RWPE2 (cell line): ENCODE results near the gene GRHL1.

Experiments used
- ATAC-seq: fragments of 200-7000 bp; cut with Tn5 transposase; 3 replicates; pipeline ENCODE4 v1.9.1; 2021; ENCODE audit warnings: low read depth
- DNase-seq: peaks from one replicate; pipeline ENCODE4 v3.0.0-alpha.2; 2020; ENCODE audit warnings: low spot score
- H3K27ac ChIP-seq: fragments of 450-650 bp; 2 replicates; pipeline ENCODE4 v1.5.1; 2017; ENCODE audit warnings: mild to moderate bottlenecking; ENCODE audit not compliant: poor library complexity, severe bottlenecking
- H3K27me3 ChIP-seq: fragments of 250-450 bp; sonication (Bioruptor Pico); 2 replicates; pipeline ENCODE4 v1.5.1; 2021; ENCODE audit warnings: mild to moderate bottlenecking, moderate library complexity; ENCODE audit not compliant: insufficient read depth, poor library complexity, severe bottlenecking
- H3K36me3 ChIP-seq: fragments of 250-450 bp; sonication (Bioruptor Pico); 2 replicates; pipeline ENCODE4 v1.5.1; 2020; ENCODE audit warnings: low read depth, mild to moderate bottlenecking, moderate library complexity
- H3K4me1 ChIP-seq: fragments of 250-450 bp; sonication (Bioruptor Pico); 2 replicates; pipeline ENCODE4 v1.5.1; 2021; ENCODE audit warnings: mild to moderate bottlenecking, moderate library complexity; ENCODE audit not compliant: insufficient read depth, poor library complexity, severe bottlenecking
- H3K4me3 ChIP-seq: fragments of 250-450 bp; sonication (Bioruptor Pico); 2 replicates; pipeline ENCODE4 v1.5.1; 2021; ENCODE audit warnings: mild to moderate bottlenecking, moderate library complexity; ENCODE audit not compliant: severe bottlenecking
- H3K9me3 ChIP-seq: fragments of 250-450 bp; sonication (Bioruptor Pico); 2 replicates; pipeline ENCODE4 v1.5.1; 2021; ENCODE audit warnings: mild to moderate bottlenecking, moderate library complexity; ENCODE audit not compliant: severe bottlenecking
- CTCF ChIP-seq: fragments of 450-650 bp; IDR thresholded peaks from one replicate; pipeline ENCODE4 v1.5.1; 2017; ENCODE audit warnings: mild to moderate bottlenecking, moderate library complexity; ENCODE audit not compliant: poor library complexity, severe bottlenecking

Gene GRHL1

GRCh38 chr2:9996321-9996720 is 44.8 kb downstream of the GRHL1 start:
- ATAC-seq (no peak), DNase-seq (no peak)
- TF ChIP-seq CTCF = no peak
- Histone ChIP-seq H3K36me3 (no peaks in the 10 kb centered on the region), H3K9me3 (no peaks in the 10 kb centered on the region), H3K27me3 (no peaks in the 10 kb centered on the region), H3K27ac (no peak overlapping the region), H3K4me3 (no peak overlapping the region), H3K4me1 (no peaks in the 10 kb centered on the region)

DNA sequence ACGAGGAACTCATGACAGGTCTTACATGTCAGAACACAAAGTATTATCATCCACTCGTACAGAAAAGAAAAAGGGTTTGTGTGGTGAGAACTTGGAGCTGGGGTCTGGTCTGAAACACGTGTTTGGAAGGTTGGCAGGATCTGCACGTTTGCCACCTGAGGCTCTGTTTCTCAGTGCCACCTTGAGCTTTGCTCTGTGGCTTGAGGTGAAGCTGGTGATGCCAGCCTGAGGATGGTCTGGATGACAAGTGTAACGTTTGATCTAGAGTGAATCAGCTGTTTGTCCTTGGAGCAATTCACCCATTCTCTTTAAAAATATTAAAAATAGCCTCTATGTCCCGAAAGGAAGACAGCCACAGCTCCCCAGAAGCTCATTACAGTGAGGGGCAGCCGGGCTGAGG is 46.4 kb downstream of the GRHL1 start:
- Histone ChIP-seq H3K4me3 (no peak overlapping the region), H3K4me1 (no peaks in the 10 kb centered on the region), H3K27me3 (no peaks in the 10 kb centered on the region), H3K27ac (no peak overlapping the region), H3K9me3 (no peaks in the 10 kb centered on the region), H3K36me3 (no peaks in the 10 kb centered on the region)
- no peak for ATAC-seq
- TF ChIP-seq CTCF = no peak
- no peak for DNase-seq

GRCh38 chr2:9998916-9999654 is 47.6 kb downstream of the GRHL1 start:
- no peak overlapping the region for H3K27ac ChIP-seq
- TF ChIP-seq CTCF = no peak
- no peaks in the 10 kb centered on the region for H3K9me3 ChIP-seq
- no peaks in the 10 kb centered on the region for H3K27me3 ChIP-seq
- H3K4me3 ChIP-seq = no peak overlapping the region
- H3K36me3 ChIP-seq = no peaks in the 10 kb centered on the region
- no peak for DNase-seq
- no peak for ATAC-seq
- H3K4me1 ChIP-seq = no peaks in the 10 kb centered on the region

- H3K36me3 ChIP-seq = no peaks in the 10 kb centered on the region
Observed at GRCh38 chr2:9999693-10000092, 48.2 kb downstream of the GRHL1 start.

More at GRCh38 chr2:9999693-10000092, 48.2 kb downstream of the GRHL1 start:
- ATAC-seq (no peak), DNase-seq (no peak)
- no peak overlapping the region for H3K4me3 ChIP-seq
- H3K27ac ChIP-seq = no peak overlapping the region
- H3K9me3 ChIP-seq = no peaks in the 10 kb centered on the region
- TF ChIP-seq CTCF = no peak
- H3K27me3 ChIP-seq = no peaks in the 10 kb centered on the region
- no peaks in the 10 kb centered on the region for H3K4me1 ChIP-seq
